Measurements from ENCODE around the gene PNPLA5.

PNPLA5 gene

DNA sequence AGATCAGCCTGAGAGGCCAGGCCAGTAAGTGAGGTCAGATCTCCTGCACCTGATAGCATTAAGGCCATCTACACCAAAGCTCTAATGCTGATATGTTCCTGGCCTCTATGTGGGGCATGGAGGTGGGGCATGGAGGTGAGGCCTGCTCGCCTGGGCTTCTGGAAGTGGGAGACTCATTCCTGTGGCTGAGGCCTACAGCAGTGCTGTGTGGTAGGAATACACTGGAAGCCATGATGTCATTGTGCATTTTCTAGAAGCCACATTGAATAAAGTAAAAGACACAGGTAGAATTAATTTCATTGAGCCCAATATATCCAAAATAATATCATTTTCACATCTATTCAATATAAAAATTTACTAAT is 34.5 kb upstream of the PNPLA5 start:
- no peak for TF ChIP-seq TAF1 (IDR thresholded peaks at IDR 0.05; ENCODE audit: low read depth)
- TF ChIP-seq, protein P1, sequence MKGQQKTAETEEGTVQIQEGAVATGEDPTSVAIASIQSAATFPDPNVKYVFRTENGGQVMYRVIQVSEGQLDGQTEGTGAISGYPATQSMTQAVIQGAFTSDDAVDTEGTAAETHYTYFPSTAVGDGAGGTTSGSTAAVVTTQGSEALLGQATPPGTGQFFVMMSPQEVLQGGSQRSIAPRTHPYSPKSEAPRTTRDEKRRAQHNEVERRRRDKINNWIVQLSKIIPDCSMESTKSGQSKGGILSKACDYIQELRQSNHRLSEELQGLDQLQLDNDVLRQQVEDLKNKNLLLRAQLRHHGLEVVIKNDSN (IDR thresholded peaks at IDR 0.05), result no peak
- TF ChIP-seq EP300 (IDR thresholded peaks at IDR 0.05; ENCODE audit: borderline replicate concordance), result no peak
- TF ChIP-seq CEBPB (IDR thresholded peaks at IDR 0.05), result no peak
- TF ChIP-seq ZBTB7A (IDR thresholded peaks at IDR 0.05; ENCODE audit: low read depth), result no peak
- TF ChIP-seq, protein P2, sequence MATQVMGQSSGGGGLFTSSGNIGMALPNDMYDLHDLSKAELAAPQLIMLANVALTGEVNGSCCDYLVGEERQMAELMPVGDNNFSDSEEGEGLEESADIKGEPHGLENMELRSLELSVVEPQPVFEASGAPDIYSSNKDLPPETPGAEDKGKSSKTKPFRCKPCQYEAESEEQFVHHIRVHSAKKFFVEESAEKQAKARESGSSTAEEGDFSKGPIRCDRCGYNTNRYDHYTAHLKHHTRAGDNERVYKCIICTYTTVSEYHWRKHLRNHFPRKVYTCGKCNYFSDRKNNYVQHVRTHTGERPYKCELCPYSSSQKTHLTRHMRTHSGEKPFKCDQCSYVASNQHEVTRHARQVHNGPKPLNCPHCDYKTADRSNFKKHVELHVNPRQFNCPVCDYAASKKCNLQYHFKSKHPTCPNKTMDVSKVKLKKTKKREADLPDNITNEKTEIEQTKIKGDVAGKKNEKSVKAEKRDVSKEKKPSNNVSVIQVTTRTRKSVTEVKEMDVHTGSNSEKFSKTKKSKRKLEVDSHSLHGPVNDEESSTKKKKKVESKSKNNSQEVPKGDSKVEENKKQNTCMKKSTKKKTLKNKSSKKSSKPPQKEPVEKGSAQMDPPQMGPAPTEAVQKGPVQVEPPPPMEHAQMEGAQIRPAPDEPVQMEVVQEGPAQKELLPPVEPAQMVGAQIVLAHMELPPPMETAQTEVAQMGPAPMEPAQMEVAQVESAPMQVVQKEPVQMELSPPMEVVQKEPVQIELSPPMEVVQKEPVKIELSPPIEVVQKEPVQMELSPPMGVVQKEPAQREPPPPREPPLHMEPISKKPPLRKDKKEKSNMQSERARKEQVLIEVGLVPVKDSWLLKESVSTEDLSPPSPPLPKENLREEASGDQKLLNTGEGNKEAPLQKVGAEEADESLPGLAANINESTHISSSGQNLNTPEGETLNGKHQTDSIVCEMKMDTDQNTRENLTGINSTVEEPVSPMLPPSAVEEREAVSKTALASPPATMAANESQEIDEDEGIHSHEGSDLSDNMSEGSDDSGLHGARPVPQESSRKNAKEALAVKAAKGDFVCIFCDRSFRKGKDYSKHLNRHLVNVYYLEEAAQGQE (IDR thresholded peaks at IDR 0.05; ENCODE audit: low read depth), result no peak
- TF ChIP-seq NFIC (IDR thresholded peaks at IDR 0.05), result no peak
- TF ChIP-seq FOXM1 (IDR thresholded peaks at IDR 0.05; ENCODE audit: borderline replicate concordance, low read depth), result no peak

DNA sequence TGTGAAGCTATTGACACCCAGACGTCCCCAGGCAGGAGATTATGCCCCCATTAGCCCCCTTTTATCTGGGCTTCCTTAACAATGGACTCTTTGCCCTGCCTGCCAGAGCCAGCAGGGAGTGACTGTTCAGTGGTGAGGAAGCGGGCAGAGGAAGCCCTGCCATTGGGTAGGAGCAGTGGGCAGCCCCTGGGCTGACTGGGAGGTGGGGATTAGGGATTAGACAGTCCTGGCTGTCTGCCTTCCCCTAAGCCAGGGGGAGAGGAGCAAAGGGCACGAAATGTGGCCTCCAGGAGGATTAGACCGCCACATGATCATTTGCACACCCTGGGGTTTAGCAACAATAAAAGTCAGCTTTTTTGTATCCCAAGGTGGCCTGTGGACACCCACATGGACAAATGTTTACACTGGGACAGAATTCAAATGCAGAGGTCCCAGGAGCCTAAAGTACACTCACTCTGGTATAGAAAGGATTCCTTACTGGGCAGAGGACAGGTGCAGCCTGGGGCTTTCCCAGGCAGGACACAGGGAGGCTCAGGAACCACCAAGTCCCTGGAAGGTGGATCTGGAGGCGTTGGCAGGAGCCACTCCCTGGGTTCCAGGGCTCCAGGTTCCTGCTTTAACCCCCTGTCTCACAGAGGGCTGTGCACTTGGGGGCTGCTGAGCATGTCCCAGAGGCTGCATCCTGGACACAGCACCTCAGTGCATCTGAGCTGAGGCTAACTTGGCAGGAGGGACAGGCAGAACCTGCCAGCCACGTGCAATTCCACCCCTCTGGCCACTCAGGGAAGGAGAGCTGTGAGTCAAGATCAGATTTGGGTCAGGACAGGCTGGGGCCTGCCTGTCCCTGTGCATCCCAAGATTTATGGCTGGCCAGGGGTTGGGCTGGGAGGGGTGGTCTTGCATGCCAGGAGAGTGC is 33.9 kb upstream of the PNPLA5 start:
- no peak for TF ChIP-seq CREB1 (IDR thresholded peaks at IDR 0.05; ENCODE audit: low read depth)
- TF ChIP-seq, protein P1 (IDR thresholded peaks at IDR 0.05), result no peak
- no peak for TF ChIP-seq TEAD4 (IDR thresholded peaks at IDR 0.05)
- TF ChIP-seq, protein P3, sequence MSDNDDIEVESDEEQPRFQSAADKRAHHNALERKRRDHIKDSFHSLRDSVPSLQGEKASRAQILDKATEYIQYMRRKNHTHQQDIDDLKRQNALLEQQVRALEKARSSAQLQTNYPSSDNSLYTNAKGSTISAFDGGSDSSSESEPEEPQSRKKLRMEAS (IDR thresholded peaks at IDR 0.05), result no peak
- TF ChIP-seq, protein P2 (IDR thresholded peaks at IDR 0.05; ENCODE audit: low read depth), result no peak
- no peak for TF ChIP-seq YY1 (IDR thresholded peaks at IDR 0.05; ENCODE audit: low read depth)

DNA sequence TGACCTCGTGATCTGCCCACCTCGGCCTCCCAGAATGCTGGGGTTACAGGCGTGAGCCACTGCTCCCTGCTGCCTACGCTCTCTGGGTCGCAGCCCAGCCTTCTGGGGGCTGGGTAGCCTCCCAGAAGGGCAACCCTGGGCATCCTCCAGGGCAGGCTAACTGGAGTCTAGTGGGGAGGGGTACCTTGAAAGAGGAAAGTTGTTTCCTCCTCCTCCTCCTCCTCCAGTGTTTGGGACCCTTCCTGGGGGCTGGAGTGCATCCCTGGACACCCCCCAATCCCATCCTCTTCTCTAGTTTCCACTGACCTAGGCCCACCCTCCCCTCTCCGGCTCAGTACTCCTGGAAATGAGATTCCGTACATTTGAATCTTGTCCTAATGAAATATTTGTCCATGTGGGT is 33.1 kb upstream of the PNPLA5 start:
- TF ChIP-seq CREB1 (IDR thresholded peaks at IDR 0.05; ENCODE audit: low read depth), result no peak
- no peak for TF ChIP-seq CEBPB (IDR thresholded peaks at IDR 0.05)
- TF ChIP-seq, protein P1 (IDR thresholded peaks at IDR 0.05), result no peak
- TF ChIP-seq TEAD4 (IDR thresholded peaks at IDR 0.05), result no peak
- TF ChIP-seq TCF12 (IDR thresholded peaks at IDR 0.05; ENCODE audit: low read depth), result no peak
- no peak for TF ChIP-seq ZBTB7A (IDR thresholded peaks at IDR 0.05; ENCODE audit: low read depth)
- TF ChIP-seq, protein P2 (IDR thresholded peaks at IDR 0.05; ENCODE audit: low read depth), result no peak
- no peak for TF ChIP-seq NFIC (IDR thresholded peaks at IDR 0.05)
- no peak for TF ChIP-seq EP300 (IDR thresholded peaks at IDR 0.05; ENCODE audit: borderline replicate concordance)
- no peak for TF ChIP-seq TAF1 (IDR thresholded peaks at IDR 0.05; ENCODE audit: low read depth)
- TF ChIP-seq, protein P3 (IDR thresholded peaks at IDR 0.05), result no peak

DNA sequence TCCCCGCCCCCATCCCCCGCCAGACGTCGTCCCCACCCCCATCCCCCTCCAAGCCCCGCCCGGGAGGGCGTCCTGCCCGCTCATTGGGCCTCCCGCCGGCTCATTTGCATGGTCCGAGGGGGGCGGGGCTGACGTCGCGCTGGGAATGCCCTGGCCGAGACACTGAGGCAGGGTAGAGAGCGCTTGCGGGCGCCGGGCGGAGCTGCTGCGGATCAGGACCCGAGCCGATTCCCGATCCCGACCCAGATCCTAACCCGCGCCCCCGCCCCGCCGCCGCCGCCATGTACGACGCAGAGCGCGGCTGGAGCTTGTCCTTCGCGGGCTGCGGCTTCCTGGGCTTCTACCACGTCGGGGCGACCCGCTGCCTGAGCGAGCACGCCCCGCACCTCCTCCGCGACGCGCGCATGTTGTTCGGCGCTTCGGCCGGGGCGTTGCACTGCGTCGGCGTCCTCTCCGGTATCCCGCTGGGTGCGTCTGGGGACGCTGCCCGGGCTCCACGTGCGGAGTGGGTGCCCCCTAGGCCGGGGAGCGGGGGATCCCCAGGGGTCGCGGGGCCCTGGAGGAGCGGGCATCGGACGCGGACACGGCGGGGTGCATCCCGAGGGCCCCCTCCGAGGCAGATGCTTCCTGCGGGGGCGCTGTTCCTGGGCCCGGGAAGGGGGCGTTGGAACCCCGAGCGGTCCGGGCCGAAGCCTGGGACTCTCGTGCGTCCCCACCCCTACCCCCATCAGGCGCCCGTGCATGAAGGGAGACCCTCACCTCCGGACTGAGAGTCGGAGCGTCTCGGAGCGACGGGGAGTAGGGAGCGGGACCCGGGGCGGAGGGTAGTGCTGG is 32.0 kb upstream of the PNPLA5 start, which contains the start of gene PNPLA3:
TSS of gene PNPLA3 (plus strand) at position 175 of the 834 bp plus-strand sequence. CDS start at position 282, 107 bp downstream.
- TF ChIP-seq EGR1 (IDR thresholded peaks at IDR 0.05) (no peak), ZBTB7A (IDR thresholded peaks at IDR 0.05; ENCODE audit: low read depth) (peak; percentile 84; the same call in 1 of the 2 replicates), FOXM1 (IDR thresholded peaks at IDR 0.05; ENCODE audit: borderline replicate concordance, low read depth) (no peak), TCF12 (IDR thresholded peaks at IDR 0.05; ENCODE audit: low read depth) (no peak), CEBPB (IDR thresholded peaks at IDR 0.05) (no peak), YY1 (IDR thresholded peaks at IDR 0.05; ENCODE audit: low read depth) (no peak), TEAD4 (IDR thresholded peaks at IDR 0.05) (no peak), RAD21 (IDR thresholded peaks at IDR 0.05; ENCODE audit: low read depth) (no peak), CREB1 (IDR thresholded peaks at IDR 0.05; ENCODE audit: low read depth) (no peak), NFIC (IDR thresholded peaks at IDR 0.05) (no peak), TAF1 (IDR thresholded peaks at IDR 0.05; ENCODE audit: low read depth) (peak; percentile 54; the same call in 1 of the 2 replicates), EP300 (IDR thresholded peaks at IDR 0.05; ENCODE audit: borderline replicate concordance) (no peak)
- TF ChIP-seq, protein P1 (IDR thresholded peaks at IDR 0.05), result no peak
- TF ChIP-seq, protein P2 (IDR thresholded peaks at IDR 0.05; ENCODE audit: low read depth), result no peak
- TF ChIP-seq, protein P3 (IDR thresholded peaks at IDR 0.05), result peak; percentile 92

All from Ishikawa (cell line).